ENCODE data around the gene IL22RA1.

- TF ChIP-seq CTCF (conservative IDR thresholded peaks at IDR 0.05) (no peak), ZFX (IDR thresholded peaks at IDR 0.05) (no peak)
Measured at GRCh38 chr1:24104854-24105253, 38.1 kb downstream of the IL22RA1 start.

Data from C4-2B (cell line).